Peyer's patch (tissue), 4 donors: ENCODE data around the gene CDH9. TPM values are rescaled to one million over a fixed set of nuclear protein-coding genes. Genes with fewer than 3 reads are reported as not detected.

ENCODE experiments used
- DNase-seq, 3 donors: peaks; one replicate each; pipeline ENCODE4 v3.0.0-alpha.2; 2017 to 2019
- H3K27ac ChIP-seq, 4 donors: fragments of 200-600 bp; sonication (generic); one replicate each; pipeline ENCODE4 v1.5.1; 2016 to 2019
- H3K27me3 ChIP-seq, 2 donors: fragments of 200-600 bp; sonication (generic); one replicate each; pipeline ENCODE4 v1.5.1; 2019
- H3K36me3 ChIP-seq, 3 donors: fragments of 200-600 bp; sonication (generic); one replicate each; pipeline ENCODE4 v1.5.1; 2016 to 2019
- H3K4me1 ChIP-seq, 4 donors: fragments of 200-600 bp; sonication (generic); one replicate each; pipeline ENCODE4 v1.5.1; 2016 to 2019
- H3K4me3 ChIP-seq, 4 donors: fragments of 200-600 bp; sonication (generic); 1 replicate in 3 of 4; 2 replicates in 1 of 4; pipeline ENCODE4 v1.5.1; 2016 to 2019; ENCODE audit warnings: mild to moderate bottlenecking in 1 of 4
- H3K9me3 ChIP-seq, 4 donors: fragments of 200-600 bp; sonication (generic); one replicate each; pipeline ENCODE4 v1.5.1; 2016 to 2019; ENCODE audit warnings: mild to moderate bottlenecking in 1 of 4
- CTCF ChIP-seq, 6 experiments: fragments of 450-650 bp in 4 of 6; fragments of 200-600 bp in 2 of 6; sonication (generic) in 1 of 6; IDR thresholded peaks; one replicate each; pipeline ENCODE4 v1.5.1; 2017 to 2019; ENCODE audit warnings: antibody characterized with exemption in 6 of 6, mild to moderate bottlenecking in 3 of 6, moderate library complexity in 1 of 6
- POLR2A ChIP-seq, 2 donors: fragments of 450-650 bp; IDR thresholded peaks; one replicate each; pipeline ENCODE4 v1.5.1; 2017; ENCODE audit warnings: antibody characterized with exemption in 2 of 2, mild to moderate bottlenecking in 2 of 2, moderate library complexity in 2 of 2
- total RNA-seq, 4 donors: library from RNA; depleted of rRNA; stranded (reverse); fragments of >200 nt; gene quantifications; one replicate each; pipeline ENCODE4 v1.1.0, GENCODE V29; 2016

CDH9 gene
- total RNA-seq, 4 donors from 2014 or later, result not detected

- H3K36me3 ChIP-seq, result no peaks in the 10 kb centered on the region
- H3K27ac ChIP-seq, result no peak overlapping the region
- H3K27me3 ChIP-seq, result no peaks in the 10 kb centered on the region
- DNase-seq, result no peak
- H3K4me1 ChIP-seq, result no peaks in the 10 kb centered on the region
- H3K9me3 ChIP-seq, result no peaks in the 10 kb centered on the region
- TF ChIP-seq CTCF (IDR thresholded peaks at IDR 0.05) (no peak), POLR2A (IDR thresholded peaks at IDR 0.05) (no peak)
- no peak overlapping the region for H3K4me3 ChIP-seq
These were observed 83.2 kb downstream of the CDH9 start for GRCh38 chr5:26955161-26955560.

GRCh38 chr5:26948921-26949320 is 89.5 kb downstream of the CDH9 start:
- Histone ChIP-seq H3K4me3 (no peak overlapping the region), H3K4me1 (no peaks in the 10 kb centered on the region), H3K27ac (no peak overlapping the region), H3K9me3 (no peaks in the 10 kb centered on the region), H3K27me3 (no peaks in the 10 kb centered on the region), H3K36me3 (no peaks in the 10 kb centered on the region)
- TF ChIP-seq POLR2A (IDR thresholded peaks at IDR 0.05) (no peak), CTCF (IDR thresholded peaks at IDR 0.05) (no peak)
- no peak for DNase-seq

- Histone ChIP-seq H3K27me3 (no peaks in the 10 kb centered on the region), H3K36me3 (no peaks in the 10 kb centered on the region), H3K27ac (no peak overlapping the region), H3K9me3 (no peaks in the 10 kb centered on the region), H3K4me3 (no peak overlapping the region), H3K4me1 (no peaks in the 10 kb centered on the region)
- no peak for DNase-seq
- TF ChIP-seq CTCF (IDR thresholded peaks at IDR 0.05) (no peak), POLR2A (IDR thresholded peaks at IDR 0.05) (no peak)
These were observed 92.5 kb downstream of the CDH9 start for GRCh38 chr5:26945901-26946300.

GRCh38 chr5:26942481-26942880 is 95.9 kb downstream of the CDH9 start:
- Histone ChIP-seq H3K36me3 (no peaks in the 10 kb centered on the region), H3K27me3 (no peaks in the 10 kb centered on the region), H3K27ac (no peak overlapping the region), H3K9me3 (no peaks in the 10 kb centered on the region), H3K4me1 (no peaks in the 10 kb centered on the region), H3K4me3 (no peak overlapping the region)
- no peak for TF ChIP-seq POLR2A (IDR thresholded peaks at IDR 0.05)
- TF ChIP-seq CTCF (IDR thresholded peaks at IDR 0.05), result no peak
- no peak for DNase-seq

DNA sequence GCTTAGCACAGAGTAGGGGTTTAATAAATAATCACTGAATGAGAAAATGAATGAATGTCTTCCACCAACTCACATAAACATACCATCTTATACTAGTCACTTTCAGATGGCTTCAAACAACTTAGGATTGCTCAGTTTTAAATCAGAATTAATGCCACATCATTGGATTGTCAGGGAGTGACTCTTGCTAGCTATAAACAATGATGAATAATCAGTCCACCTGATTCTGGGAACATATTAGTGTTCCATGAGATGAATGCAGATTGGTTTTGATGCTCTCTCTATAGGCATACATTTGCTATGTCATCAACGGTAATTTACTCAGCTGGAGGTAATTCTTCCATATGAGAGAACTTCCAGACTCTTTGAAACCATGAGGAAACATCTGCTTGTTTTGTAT is 97.4 kb downstream of the CDH9 start:
- H3K36me3 ChIP-seq, result no peaks in the 10 kb centered on the region
- no peak overlapping the region for H3K27ac ChIP-seq
- no peaks in the 10 kb centered on the region for H3K4me1 ChIP-seq
- TF ChIP-seq CTCF (IDR thresholded peaks at IDR 0.05), result no peak
- TF ChIP-seq POLR2A (IDR thresholded peaks at IDR 0.05), result no peak
- no peak overlapping the region for H3K4me3 ChIP-seq
- no peaks in the 10 kb centered on the region for H3K9me3 ChIP-seq
- DNase-seq, result no peak
- no peaks in the 10 kb centered on the region for H3K27me3 ChIP-seq

GRCh38 chr5:26932238-26932637 is 106.1 kb downstream of the CDH9 start:
- no peak overlapping the region for H3K27ac ChIP-seq
- no peaks in the 10 kb centered on the region for H3K27me3 ChIP-seq
- no peaks in the 10 kb centered on the region for H3K36me3 ChIP-seq
- no peaks in the 10 kb centered on the region for H3K9me3 ChIP-seq
- TF ChIP-seq POLR2A (IDR thresholded peaks at IDR 0.05) (no peak), CTCF (IDR thresholded peaks at IDR 0.05) (no peak)
- no peak overlapping the region for H3K4me3 ChIP-seq
- DNase-seq, result no peak
- no peaks in the 10 kb centered on the region for H3K4me1 ChIP-seq
